ENCODE data around the gene F8. TPM values are rescaled to one million over a fixed set of nuclear protein-coding genes. Genes with fewer than 3 reads are reported as not detected.

The F8 gene
- total RNA-seq, 4 donors from 2014 or later, result 1.2 to 7.4 (median 4.3) TPM

DNA sequence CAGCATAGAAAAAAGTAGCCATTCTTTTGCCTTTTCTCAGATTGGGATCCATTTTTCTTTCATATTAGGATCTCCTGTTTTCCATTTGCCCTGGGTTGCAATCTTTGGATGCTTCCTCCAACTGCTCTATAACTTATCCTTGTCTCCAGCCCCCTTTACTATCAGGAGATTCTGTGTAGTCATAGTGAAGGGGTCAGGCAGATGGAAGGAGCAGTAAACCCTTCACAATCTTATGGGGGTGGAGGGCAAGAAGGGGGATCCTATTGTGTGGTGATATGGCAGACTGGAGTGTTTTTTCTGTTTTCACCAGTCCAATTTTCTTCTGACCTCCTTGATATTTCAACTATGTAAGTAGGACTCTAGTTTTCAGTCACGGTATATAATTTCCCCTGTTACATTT, 186.4 kb downstream of the F8 start:
- intact Hi-C loops (cut with DNase I), result no loop called here
- Histone ChIP-seq H3K27ac (no peak overlapping the region), H3K4me1 (no peaks in the 10 kb centered on the region), H3K9me3 (no peaks in the 10 kb centered on the region), H3K4me3 (no peak overlapping the region), H3K27me3 (no peaks in the 10 kb centered on the region), H3K36me3 (no peaks in the 10 kb centered on the region)
- TF ChIP-seq, protein P1, sequence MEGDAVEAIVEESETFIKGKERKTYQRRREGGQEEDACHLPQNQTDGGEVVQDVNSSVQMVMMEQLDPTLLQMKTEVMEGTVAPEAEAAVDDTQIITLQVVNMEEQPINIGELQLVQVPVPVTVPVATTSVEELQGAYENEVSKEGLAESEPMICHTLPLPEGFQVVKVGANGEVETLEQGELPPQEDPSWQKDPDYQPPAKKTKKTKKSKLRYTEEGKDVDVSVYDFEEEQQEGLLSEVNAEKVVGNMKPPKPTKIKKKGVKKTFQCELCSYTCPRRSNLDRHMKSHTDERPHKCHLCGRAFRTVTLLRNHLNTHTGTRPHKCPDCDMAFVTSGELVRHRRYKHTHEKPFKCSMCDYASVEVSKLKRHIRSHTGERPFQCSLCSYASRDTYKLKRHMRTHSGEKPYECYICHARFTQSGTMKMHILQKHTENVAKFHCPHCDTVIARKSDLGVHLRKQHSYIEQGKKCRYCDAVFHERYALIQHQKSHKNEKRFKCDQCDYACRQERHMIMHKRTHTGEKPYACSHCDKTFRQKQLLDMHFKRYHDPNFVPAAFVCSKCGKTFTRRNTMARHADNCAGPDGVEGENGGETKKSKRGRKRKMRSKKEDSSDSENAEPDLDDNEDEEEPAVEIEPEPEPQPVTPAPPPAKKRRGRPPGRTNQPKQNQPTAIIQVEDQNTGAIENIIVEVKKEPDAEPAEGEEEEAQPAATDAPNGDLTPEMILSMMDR (IDR thresholded peaks at IDR 0.05), result no peak
- TF ChIP-seq POLR2A (IDR thresholded peaks at IDR 0.05), result no peak
- DNase-seq, result no peak
- WGBS, 2 donors, result 73 to 100% methylated on average over 1 of the region's 1 CpG

- no peak within 1 kb of the TSS for H3K27ac ChIP-seq
- no peaks in the 10 kb centered on the region for H3K9me3 ChIP-seq
- 73 to 93% methylated on average over 3 of the region's 3 CpGs for WGBS, 2 donors
- H3K4me1 ChIP-seq, result no peaks in the 10 kb centered on the region
- TF ChIP-seq, protein P1 (IDR thresholded peaks at IDR 0.05), result no peak
- H3K4me3 ChIP-seq, result no peak within 1 kb of the TSS
- DNase-seq, result no peak
- no peaks in the 10 kb centered on the region for H3K27me3 ChIP-seq
- H3K36me3 ChIP-seq, result no peaks in the 10 kb centered on the region
- intact Hi-C loops (cut with DNase I), result no loop called here
Measured at GRCh38 chrX:154834562-154834961, 188.0 kb downstream of the F8 start, which contains the start of gene SMIM9. TSS of gene SMIM9 (minus strand) at chrX:154834662. CDS start at chrX:154830856, 3,806 bp downstream.

DNA sequence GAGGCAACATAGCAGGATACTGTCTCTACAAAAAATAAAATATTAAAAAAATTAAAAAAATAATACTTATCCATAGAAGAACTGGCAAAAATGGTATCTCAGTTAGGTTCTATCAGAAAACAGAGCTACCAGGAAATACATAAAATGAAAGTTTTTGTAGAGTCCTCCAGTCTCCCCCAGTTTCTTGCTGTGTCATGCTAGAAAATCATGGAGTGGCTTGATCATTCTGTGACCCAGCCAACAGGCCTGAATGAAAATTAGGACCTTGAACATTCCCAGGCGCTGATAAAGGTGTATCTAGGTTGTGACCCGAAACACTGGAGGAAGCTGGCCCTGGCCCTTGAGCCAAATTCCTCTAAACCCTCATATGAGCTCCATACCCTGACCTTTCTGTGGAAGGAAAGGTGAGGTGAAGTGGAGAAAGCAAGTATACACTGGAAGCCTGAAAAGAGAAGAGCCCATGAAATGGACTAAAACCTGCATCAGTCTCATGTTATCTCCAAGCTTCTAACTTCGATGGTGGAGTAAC, 188.7 kb downstream of the F8 start:
- TF ChIP-seq, protein P1 (IDR thresholded peaks at IDR 0.05), result no peak
- TF ChIP-seq POLR2A (IDR thresholded peaks at IDR 0.05), result no peak
- WGBS, 2 donors, result 71 to 100% methylated on average over 1 to 3 of the region's 3 CpGs

DNA sequence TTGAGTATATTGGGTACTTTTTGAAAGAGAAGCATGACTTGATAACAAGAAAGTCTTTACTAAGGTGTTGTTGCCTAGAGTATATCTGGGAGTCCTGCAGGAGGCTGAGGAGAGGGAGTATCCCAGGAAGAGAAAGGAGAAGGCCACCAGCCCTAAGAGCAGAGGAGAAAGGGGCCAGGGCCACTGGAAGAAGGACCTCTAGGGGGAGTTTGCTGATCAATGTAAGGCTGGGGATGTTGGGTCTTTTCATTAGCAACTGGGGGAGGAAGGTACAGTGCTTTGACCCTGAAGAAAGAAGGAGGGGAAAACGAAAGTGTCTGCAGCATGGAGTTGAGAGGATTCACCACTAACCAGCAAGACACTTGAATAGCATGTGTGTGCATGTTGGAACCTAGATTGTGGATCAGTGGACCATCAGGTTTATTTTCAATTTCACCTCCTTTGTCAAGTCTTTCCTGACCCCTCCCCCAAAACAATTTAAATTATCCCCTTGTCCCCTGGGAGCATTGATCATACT, 192.5 kb downstream of the F8 start:
- no peaks in the 10 kb centered on the region for H3K36me3 ChIP-seq
- intact Hi-C loops (cut with DNase I), result no loop called here
- WGBS, 2 donors, result 17 to 22% methylated on average over 1 of the region's 1 CpG
- TF ChIP-seq, protein P1 (IDR thresholded peaks at IDR 0.05), result no peak
- no peaks in the 10 kb centered on the region for H3K9me3 ChIP-seq
- no peak overlapping the region for H3K4me3 ChIP-seq
- H3K4me1 ChIP-seq, result no peaks in the 10 kb centered on the region
- DNase-seq, result no peak
- no peak overlapping the region for H3K27ac ChIP-seq
- H3K27me3 ChIP-seq, result no peaks in the 10 kb centered on the region

More for the DNA sequence above, 188.7 kb downstream of the F8 start:
- no peaks in the 10 kb centered on the region for H3K9me3 ChIP-seq
- H3K4me3 ChIP-seq, result no peak overlapping the region
- H3K36me3 ChIP-seq, result no peaks in the 10 kb centered on the region
- no peak overlapping the region for H3K27ac ChIP-seq
- intact Hi-C loops (cut with DNase I), result no loop called here
- H3K4me1 ChIP-seq, result no peaks in the 10 kb centered on the region
- DNase-seq, result no peak
- no peaks in the 10 kb centered on the region for H3K27me3 ChIP-seq

GRCh38 chrX:154829134-154829533, 193.4 kb downstream of the F8 start:
- no peak for DNase-seq
- no peaks in the 10 kb centered on the region for H3K27me3 ChIP-seq
- H3K4me3 ChIP-seq, result no peak overlapping the region
- intact Hi-C loops (cut with DNase I), result no loop called here
- H3K27ac ChIP-seq, result no peak overlapping the region
- TF ChIP-seq, protein P1 (IDR thresholded peaks at IDR 0.05), result no peak
- no peak for TF ChIP-seq POLR2A (IDR thresholded peaks at IDR 0.05)
- H3K4me1 ChIP-seq, result no peaks in the 10 kb centered on the region
- H3K36me3 ChIP-seq, result no peaks in the 10 kb centered on the region
- H3K9me3 ChIP-seq, result no peaks in the 10 kb centered on the region
